KMS-11 (cell line): ENCODE results near the gene MYH11.

ENCODE experiments used
- H2AFZ ChIP-seq: fragments of 200-600 bp; sonication (generic); 2 replicates; pipeline ENCODE4 v1.6.1; 2016; ENCODE audit warnings: antibody characterized with exemption, mixed run types, low read depth
- H3K27ac ChIP-seq: fragments of 200-600 bp; sonication (generic); 2 replicates; pipeline ENCODE4 v1.6.1; 2016; ENCODE audit warnings: mild to moderate bottlenecking, mixed run types
- H3K27me3 ChIP-seq: fragments of 200-600 bp; sonication (generic); 2 replicates; pipeline ENCODE4 v1.6.1; 2017; ENCODE audit warnings: mild to moderate bottlenecking, low read depth, mixed run types, moderate library complexity; ENCODE audit not compliant: insufficient read depth
- H3K36me3 ChIP-seq: fragments of 200-600 bp; sonication (generic); 2 replicates; pipeline ENCODE4 v1.6.1; 2017; ENCODE audit warnings: mild to moderate bottlenecking, mixed run types; ENCODE audit not compliant: insufficient read depth
- H3K4me1 ChIP-seq: fragments of 200-600 bp; sonication (generic); 2 replicates; pipeline ENCODE4 v1.6.1; 2016; ENCODE audit warnings: mild to moderate bottlenecking, low read depth, mixed run types; ENCODE audit not compliant: poor library complexity, severe bottlenecking
- H3K4me2 ChIP-seq: fragments of 200-600 bp; sonication (generic); 2 replicates; pipeline ENCODE4 v1.7.0; 2016; ENCODE audit warnings: mild to moderate bottlenecking, mixed run types
- H3K4me3 ChIP-seq: fragments of 200-600 bp; sonication (generic); IDR thresholded peaks from 2 replicates; pipeline ENCODE4 v1.6.1; 2017; ENCODE audit warnings: low read depth, low read length, mixed read lengths; ENCODE audit not compliant: insufficient read depth
- H3K79me2 ChIP-seq: fragments of 200-600 bp; sonication (generic); 2 replicates; pipeline ENCODE4 v1.6.1; 2016; ENCODE audit warnings: low read depth, mixed run types; ENCODE audit not compliant: insufficient read depth
- H3K9ac ChIP-seq: fragments of 200-600 bp; sonication (generic); 2 replicates; pipeline ENCODE4 v1.6.1; 2016; ENCODE audit warnings: mild to moderate bottlenecking, mixed run types
- H4K20me1 ChIP-seq: fragments of 200-600 bp; sonication (generic); 2 replicates; pipeline ENCODE4 v1.6.1; 2016; ENCODE audit warnings: mild to moderate bottlenecking, mixed run types; ENCODE audit not compliant: insufficient read depth
- CTCF ChIP-seq: fragments of 200-600 bp; sonication (generic); conservative IDR thresholded peaks from 2 replicates; pipeline ENCODE4 v1.6.1; 2017; ENCODE audit warnings: low read depth, mild to moderate bottlenecking, antibody characterized with exemption, low read length, moderate library complexity, mixed read lengths

Gene MYH11

GRCh38 chr16:15690296-15690695, 166.5 kb downstream of the MYH11 start:
- Histone ChIP-seq H3K27me3 (no peaks in the 10 kb centered on the region), H3K4me1 (no peaks in the 10 kb centered on the region), H4K20me1 (no peaks in the 10 kb centered on the region), H3K4me2 (no peak overlapping the region), H3K4me3 (no peak overlapping the region), H3K79me2 (no peaks in the 10 kb centered on the region), H3K36me3 (no peaks in the 10 kb centered on the region), H3K27ac (no peak overlapping the region), H3K9ac (no peak overlapping the region), H2AFZ (no peak overlapping the region)
- TF ChIP-seq CTCF: no peak

- TF ChIP-seq CTCF: no peak
- Histone ChIP-seq H4K20me1 (no peaks in the 10 kb centered on the region), H3K36me3 (no peaks in the 10 kb centered on the region), H3K27ac (no peak overlapping the region), H3K9ac (no peak overlapping the region), H3K27me3 (no peaks in the 10 kb centered on the region), H3K4me3 (no peak overlapping the region), H2AFZ (no peak overlapping the region), H3K79me2 (no peaks in the 10 kb centered on the region), H3K4me2 (no peak overlapping the region), H3K4me1 (no peaks in the 10 kb centered on the region)
Measured at GRCh38 chr16:15689290-15689689, 167.5 kb downstream of the MYH11 start.

DNA sequence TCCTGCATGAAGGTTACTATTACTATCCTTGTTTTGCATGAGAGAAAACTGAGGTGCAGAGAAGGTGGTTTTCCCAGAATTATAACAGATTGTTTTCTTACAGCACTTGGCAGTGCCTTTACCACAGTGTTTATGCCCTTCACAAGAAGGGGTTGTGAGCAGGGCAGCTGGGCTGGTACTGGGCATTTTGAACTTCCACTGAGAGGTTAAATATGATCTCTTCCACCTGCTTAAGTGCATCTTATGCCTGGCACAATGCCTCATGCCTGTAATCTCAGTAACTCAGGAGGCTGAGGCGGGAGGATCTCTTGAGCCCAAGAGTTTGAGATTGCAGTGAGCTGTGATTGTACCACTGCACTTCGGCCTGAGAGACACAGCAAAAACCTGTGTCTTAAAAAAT, 170.5 kb downstream of the MYH11 start:
- Histone ChIP-seq H3K27me3 (no peaks in the 10 kb centered on the region), H3K79me2 (no peaks in the 10 kb centered on the region), H2AFZ (no peak overlapping the region), H3K36me3 (peaks cover 3% of the 10 kb centered on the region; the same call in 1 of the 2 replicates), H3K4me1 (no peaks in the 10 kb centered on the region), H3K4me3 (no peak overlapping the region), H3K9ac (no peak overlapping the region), H4K20me1 (no peaks in the 10 kb centered on the region), H3K27ac (no peak overlapping the region), H3K4me2 (no peak overlapping the region)
- no peak for TF ChIP-seq CTCF

GRCh38 chr16:15682105-15682570, 174.7 kb downstream of the MYH11 start:
- H3K36me3 ChIP-seq: peaks cover 3% of the 10 kb centered on the region; the same call in 1 of the 2 replicates
- no peaks in the 10 kb centered on the region for H3K4me1 ChIP-seq
- 0 out of 2 replicates have a peak overlapping the region, but pooled peaks have one; percentile 7 for H3K27ac ChIP-seq
- no peak overlapping the region for H2AFZ ChIP-seq
- H3K9ac ChIP-seq: no peak overlapping the region
- no peaks in the 10 kb centered on the region for H3K79me2 ChIP-seq
- H3K27me3 ChIP-seq: no peaks in the 10 kb centered on the region
- no peak overlapping the region for H3K4me2 ChIP-seq
- peak; percentile 72 for TF ChIP-seq CTCF
- H4K20me1 ChIP-seq: no peaks in the 10 kb centered on the region
- H3K4me3 ChIP-seq: no peak overlapping the region
